GM12873 (cell line): Measurements from ENCODE around the gene MBTPS1.

ENCODE experiments used
- TF ChIP-seq, protein P1 (sequence below): IDR thresholded peaks from 2 replicates; pipeline ENCODE4 v1.5.1; 2012; ENCODE audit warnings: low read depth, mild to moderate bottlenecking, moderate library complexity, low read length, control low read depth; ENCODE audit not compliant: insufficient read depth; ENCODE audit errors: missing control alignments

The MBTPS1 gene

DNA sequence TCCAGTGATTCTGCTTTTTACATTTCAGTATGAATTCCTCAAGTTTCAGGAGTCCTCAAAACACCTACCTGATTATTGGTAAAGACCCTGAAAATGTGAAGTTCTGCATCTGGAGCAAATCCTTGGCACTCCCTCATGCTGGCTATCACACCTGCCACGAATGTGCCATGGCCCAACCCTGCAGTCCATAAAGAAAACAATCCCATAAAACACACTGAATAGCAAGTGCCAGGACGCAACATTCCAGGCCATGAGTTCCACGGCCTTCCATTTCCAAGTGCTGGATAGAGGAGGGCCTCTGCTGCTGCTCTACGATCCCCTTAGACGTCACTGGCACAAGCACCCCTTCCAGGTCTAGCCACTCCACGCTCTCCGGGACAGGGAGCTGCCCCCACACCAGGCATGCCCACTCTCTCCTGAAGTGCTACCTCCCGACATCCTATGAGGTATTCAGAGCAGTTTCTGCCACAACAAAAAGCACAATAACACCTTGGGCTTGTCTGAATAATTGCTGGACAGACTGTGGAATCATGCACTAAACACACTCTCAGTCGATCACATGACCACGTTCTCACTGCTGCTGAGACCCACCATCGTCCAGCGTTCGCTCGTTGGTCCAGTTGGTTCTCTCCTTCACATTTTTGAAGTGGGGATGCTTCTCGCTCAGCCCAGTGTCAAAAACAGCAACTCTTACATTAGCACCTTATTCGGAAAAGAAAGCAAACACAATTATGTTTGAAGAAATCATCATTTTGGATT lies 23.4 kb downstream of the MBTPS1 start:
- TF ChIP-seq, protein P1, sequence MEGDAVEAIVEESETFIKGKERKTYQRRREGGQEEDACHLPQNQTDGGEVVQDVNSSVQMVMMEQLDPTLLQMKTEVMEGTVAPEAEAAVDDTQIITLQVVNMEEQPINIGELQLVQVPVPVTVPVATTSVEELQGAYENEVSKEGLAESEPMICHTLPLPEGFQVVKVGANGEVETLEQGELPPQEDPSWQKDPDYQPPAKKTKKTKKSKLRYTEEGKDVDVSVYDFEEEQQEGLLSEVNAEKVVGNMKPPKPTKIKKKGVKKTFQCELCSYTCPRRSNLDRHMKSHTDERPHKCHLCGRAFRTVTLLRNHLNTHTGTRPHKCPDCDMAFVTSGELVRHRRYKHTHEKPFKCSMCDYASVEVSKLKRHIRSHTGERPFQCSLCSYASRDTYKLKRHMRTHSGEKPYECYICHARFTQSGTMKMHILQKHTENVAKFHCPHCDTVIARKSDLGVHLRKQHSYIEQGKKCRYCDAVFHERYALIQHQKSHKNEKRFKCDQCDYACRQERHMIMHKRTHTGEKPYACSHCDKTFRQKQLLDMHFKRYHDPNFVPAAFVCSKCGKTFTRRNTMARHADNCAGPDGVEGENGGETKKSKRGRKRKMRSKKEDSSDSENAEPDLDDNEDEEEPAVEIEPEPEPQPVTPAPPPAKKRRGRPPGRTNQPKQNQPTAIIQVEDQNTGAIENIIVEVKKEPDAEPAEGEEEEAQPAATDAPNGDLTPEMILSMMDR, result no peak

DNA sequence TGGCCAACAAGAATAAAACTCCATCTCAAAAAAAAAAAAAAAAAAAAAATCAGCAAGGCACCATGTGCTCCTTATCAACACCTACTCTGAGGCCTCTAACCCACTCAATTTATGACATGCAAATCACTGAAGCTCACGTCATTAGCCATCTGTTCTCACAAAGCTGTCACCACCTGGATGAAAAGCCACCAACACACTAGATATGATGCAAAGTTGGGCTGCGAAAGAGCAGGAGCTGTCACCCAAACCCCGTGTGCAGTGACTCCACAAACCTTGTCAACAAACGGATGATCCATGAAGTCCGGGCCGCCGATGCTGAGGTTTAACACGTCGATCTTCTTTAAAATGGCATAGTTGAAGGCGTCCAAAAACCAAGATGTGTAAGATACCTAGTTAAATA lies 25.3 kb downstream of the MBTPS1 start:
- TF ChIP-seq, protein P1, result no peak

DNA sequence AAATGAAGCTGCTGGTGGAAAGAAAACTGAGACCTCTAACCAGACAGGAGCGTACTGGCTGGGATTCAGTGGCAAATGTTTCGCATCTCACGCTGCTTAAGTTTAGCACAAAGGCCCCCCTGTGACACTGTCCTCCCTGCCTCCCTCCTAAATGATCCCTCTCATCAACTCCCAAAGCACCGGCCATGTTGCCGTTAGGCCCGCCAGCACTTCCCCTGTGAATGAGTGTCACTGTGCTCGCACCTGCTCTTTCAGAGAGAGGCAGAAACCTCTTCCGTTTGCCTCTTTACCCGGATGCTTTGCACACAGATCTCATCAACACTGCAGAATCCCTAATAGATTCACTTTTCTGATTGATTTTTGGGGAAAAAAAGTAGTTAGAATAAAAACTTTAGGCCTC lies 26.5 kb downstream of the MBTPS1 start:
- TF ChIP-seq, protein P1, result no peak

DNA sequence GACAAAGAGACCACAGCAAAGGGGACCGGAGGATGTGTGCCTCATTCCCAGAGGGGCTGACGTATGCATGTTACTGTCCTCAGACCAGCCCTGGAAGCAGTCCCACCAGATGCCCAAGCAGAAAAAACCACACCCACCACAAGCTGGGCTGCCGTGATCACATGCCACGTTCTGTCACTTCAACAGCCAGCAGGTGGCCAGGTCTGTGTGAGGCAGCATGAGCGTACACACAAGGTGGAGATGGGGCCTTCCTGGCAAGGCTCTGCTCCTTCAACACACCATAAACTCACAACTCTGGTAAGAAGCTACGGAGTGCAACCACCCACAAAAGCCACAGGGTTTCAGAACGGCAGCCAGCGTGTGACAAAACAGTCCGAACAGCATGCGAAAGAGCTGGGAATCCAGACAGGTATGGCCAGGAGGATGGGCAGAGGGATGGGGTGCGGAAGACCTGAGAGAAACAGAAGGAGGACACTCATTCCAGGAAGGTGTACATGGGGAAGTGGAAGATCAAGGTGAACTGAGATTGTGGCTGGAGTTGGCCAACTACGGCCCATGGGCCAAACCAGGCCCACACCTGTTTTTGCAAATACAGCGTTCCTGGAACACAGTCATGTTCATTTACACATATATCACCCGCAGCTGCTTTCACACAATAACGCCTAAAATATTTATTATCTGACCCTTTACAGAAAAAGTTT lies 27.9 kb downstream of the MBTPS1 start:
- TF ChIP-seq, protein P1, result peak; percentile 77

DNA sequence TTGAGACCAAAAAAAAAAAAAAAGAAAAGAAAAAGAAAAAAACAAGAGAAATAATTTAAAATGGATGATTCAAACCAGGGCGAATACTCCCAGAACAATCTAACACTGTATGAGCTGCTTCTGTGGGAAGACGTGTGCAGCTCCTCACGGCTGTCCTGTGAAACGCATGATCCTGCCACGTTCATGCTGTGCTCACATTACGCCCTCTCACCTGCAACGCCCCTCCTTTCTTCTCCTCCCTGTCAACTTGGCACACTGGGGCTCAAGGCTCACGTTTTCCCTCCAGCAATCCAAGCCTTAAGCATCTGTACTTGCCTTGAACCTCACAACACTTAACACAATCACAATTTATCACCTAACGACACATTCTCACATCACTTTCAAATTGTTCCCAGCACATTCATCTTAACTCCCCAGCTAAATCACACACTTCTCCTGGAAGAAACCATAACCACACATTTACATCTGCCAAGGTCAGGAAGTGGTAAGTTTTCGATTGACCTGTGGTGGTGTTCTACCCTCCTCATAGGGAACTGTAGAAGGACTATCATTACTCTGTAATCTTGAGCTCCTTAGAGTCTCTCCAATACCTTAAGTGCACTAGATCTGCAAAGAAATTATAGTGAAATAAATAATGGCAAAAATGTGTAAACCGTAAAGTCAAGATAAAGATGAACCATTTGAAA lies 29.1 kb downstream of the MBTPS1 start:
- TF ChIP-seq, protein P1, result no peak

DNA sequence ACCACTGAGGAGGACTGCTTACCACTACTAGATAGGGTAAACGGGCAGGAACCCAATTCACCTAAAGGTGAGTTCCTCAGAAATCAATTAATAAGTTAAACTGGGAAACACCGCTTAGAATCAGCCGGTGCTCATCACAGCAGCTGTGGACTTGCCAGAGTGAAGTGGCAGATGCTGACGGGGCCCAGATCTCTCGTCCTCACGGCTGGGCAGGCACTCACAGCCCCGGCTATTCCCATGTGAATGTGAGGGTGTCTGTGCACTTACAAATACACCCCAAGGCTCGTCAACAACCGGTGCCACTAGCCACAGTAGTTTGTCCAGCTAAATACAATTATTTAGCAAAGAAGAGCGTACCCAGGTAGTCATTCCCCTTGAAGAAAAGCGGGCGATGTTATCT lies 29.7 kb downstream of the MBTPS1 start:
- TF ChIP-seq, protein P1, result no peak

DNA sequence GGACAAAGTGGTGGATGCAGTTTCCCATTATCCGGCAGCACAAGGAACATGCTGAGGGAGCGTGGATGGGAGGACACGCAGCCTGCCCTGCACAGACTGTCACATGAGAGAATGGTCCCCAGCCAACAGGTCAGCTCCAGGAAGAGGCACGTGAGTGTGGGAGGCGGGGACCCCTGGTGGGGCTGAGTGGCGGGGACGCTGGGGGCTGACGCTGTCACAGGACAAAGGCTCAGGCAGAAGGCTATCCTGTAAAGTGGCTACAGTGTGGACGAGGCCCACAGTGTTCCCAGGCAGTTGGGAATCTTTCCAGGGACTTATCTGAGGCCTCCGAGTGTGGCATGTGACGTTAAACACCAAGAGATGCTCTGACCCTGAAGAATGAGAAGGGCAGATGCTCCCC lies 30.4 kb downstream of the MBTPS1 start:
- TF ChIP-seq, protein P1, result peak; percentile 15
